Ascending aorta (tissue), 2 donors: Measurements from ENCODE around the gene B3GALT5. TPM values are rescaled to one million over a fixed set of nuclear protein-coding genes. Genes with fewer than 3 reads are reported as not detected.

Experiments
- DNase-seq, 2 donors: peaks; one replicate each; pipeline ENCODE4 v3.0.0-alpha.2; 2019; ENCODE audit warnings: low spot score in 2 of 2
- H3K27ac ChIP-seq, 2 donors: fragments of 200-600 bp; sonication (generic); one replicate each; pipeline ENCODE4 v1.5.1; 2016 to 2017; ENCODE audit warnings: mild to moderate bottlenecking in 1 of 2
- H3K27me3 ChIP-seq: fragments of 200-600 bp; sonication (generic); one replicate; pipeline ENCODE4 v1.5.1; 2017
- H3K36me3 ChIP-seq, 2 donors: fragments of 200-600 bp; sonication (generic); one replicate each; pipeline ENCODE4 v1.5.1; 2016
- H3K4me1 ChIP-seq, 2 donors: fragments of 200-600 bp; sonication (generic); one replicate each; pipeline ENCODE4 v1.5.1; 2016 to 2017; ENCODE audit warnings: mild to moderate bottlenecking in 1 of 2
- H3K4me3 ChIP-seq, 2 donors: fragments of 200-600 bp; sonication (generic); one replicate each; pipeline ENCODE4 v1.5.1; 2016 to 2017; ENCODE audit warnings: mild to moderate bottlenecking in 1 of 2
- H3K9me3 ChIP-seq, 2 donors: fragments of 200-600 bp; sonication (generic); one replicate each; pipeline ENCODE4 v1.5.1; 2016
- intact Hi-C: fragments of 100-400 bp; cut with DNase I; formaldehyde crosslinking; loops from one replicate; pipeline ENCODE4 v1.15.1; 2023
- total RNA-seq: library from RNA; depleted of rRNA; stranded (reverse); fragments of >200 nt; gene quantifications from one replicate; pipeline ENCODE4 v1.1.0, GENCODE V29; 2016
- TF ChIP-seq, protein P1 (sequence below), 3 experiments: fragments of 200-600 bp in 2 of 3; fragments of 450-650 bp in 1 of 3; sonication (generic) in 2 of 3; IDR thresholded peaks; one replicate each; pipeline ENCODE4 v1.5.1; 2016 to 2019; ENCODE audit warnings: antibody characterized with exemption in 3 of 3, mild to moderate bottlenecking in 1 of 3, moderate library complexity in 1 of 3

Gene B3GALT5
- total RNA-seq, 1 donor from 2014 or later: not detected

DNA sequence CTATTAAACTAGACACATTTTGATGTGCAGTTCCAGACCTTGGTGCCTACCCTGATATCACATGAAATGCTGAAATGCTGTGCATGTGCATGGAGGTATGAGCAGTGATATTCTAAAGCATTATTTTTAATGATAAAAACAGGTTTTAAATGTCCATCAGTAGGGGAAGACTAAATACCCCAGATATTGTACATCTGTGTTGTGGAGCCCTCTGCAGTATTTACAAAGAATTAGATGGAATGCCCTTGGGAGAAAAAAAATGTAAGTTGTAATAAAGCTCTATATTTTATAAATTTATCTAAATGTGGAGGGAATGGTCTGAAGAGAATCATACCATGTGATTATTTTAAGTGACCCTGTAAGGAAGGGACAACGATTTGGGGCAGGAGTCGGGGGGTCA, 93.1 kb downstream of the B3GALT5 start:
- Histone ChIP-seq H3K27ac (no peak overlapping the region), H3K9me3 (no peaks in the 10 kb centered on the region), H3K27me3 (no peaks in the 10 kb centered on the region), H3K4me1 (no peaks in the 10 kb centered on the region), H3K4me3 (no peak overlapping the region), H3K36me3 (no peaks in the 10 kb centered on the region)
- intact Hi-C loops: no loop called here
- TF ChIP-seq, protein P1, sequence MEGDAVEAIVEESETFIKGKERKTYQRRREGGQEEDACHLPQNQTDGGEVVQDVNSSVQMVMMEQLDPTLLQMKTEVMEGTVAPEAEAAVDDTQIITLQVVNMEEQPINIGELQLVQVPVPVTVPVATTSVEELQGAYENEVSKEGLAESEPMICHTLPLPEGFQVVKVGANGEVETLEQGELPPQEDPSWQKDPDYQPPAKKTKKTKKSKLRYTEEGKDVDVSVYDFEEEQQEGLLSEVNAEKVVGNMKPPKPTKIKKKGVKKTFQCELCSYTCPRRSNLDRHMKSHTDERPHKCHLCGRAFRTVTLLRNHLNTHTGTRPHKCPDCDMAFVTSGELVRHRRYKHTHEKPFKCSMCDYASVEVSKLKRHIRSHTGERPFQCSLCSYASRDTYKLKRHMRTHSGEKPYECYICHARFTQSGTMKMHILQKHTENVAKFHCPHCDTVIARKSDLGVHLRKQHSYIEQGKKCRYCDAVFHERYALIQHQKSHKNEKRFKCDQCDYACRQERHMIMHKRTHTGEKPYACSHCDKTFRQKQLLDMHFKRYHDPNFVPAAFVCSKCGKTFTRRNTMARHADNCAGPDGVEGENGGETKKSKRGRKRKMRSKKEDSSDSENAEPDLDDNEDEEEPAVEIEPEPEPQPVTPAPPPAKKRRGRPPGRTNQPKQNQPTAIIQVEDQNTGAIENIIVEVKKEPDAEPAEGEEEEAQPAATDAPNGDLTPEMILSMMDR (IDR thresholded peaks at IDR 0.05): no peak
- DNase-seq: no peak

DNA sequence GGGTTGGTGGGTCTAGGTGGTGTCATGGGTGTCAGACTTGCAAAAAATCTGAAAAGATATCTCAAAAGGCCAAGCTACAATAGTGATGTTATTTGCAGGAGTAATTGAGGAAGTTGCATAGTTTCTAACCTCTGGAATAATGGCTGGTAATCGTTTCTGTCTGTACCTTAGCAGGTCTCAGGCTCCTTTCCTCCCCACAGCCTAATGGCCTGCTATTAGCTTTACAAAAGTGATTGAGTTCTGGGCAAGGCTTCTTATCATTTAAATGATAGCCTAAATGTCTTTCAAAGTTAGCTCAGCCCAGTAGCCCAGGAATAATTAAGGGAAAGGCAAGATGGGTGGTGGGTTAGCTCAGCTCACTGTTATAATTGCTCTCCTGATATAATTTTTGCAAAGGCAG, 94.6 kb downstream of the B3GALT5 start:
- Histone ChIP-seq H3K27me3 (no peaks in the 10 kb centered on the region), H3K4me3 (no peak overlapping the region), H3K4me1 (no peaks in the 10 kb centered on the region), H3K27ac (no peak overlapping the region), H3K9me3 (no peaks in the 10 kb centered on the region), H3K36me3 (no peaks in the 10 kb centered on the region)
- DNase-seq: no peak
- TF ChIP-seq, protein P1 (IDR thresholded peaks at IDR 0.05): no peak
- intact Hi-C loops: no loop called here

DNA sequence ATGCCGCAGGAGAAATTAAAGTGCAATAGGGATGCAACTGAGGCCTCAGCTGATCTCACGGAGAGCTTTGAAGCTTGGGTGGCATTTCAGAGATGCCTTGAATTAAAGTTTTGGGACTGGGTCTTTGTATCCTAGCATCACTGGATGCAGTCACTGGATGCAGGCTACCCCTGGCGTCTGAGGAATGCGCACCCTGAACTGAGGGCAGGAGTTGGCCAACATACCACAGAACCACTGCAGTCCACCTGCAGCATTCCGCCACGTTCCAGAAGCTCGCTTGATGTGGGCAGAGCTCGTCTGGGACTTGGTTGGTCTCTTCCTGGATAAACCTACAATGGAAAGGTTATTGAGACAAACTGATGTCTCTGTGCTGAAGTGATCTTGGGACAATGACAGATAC, 98.1 kb downstream of the B3GALT5 start:
- intact Hi-C loops: no loop called here
- H3K36me3 ChIP-seq: no peaks in the 10 kb centered on the region

DNA sequence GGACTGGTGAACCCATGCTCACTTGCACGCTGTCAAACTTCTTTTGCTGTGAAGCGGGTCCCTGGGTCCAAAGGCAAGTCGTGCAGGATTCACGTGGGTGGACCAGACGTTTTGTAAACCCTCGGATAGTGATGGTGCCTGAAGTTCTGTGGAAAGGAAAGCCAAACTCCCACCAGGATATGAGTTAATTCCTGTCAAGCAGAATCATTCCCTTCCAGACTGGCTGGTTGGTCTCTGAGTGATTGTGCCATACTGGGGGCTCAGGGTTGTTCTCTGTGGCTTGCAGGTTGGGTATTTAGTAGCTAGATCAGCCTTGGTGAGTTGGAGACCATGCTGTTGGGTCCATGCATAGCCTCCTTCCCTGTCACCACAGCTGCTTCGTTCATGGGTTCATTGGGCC, 99.5 kb downstream of the B3GALT5 start:
- Histone ChIP-seq H3K27me3 (no peaks in the 10 kb centered on the region), H3K9me3 (no peaks in the 10 kb centered on the region), H3K4me3 (no peak overlapping the region), H3K36me3 (no peaks in the 10 kb centered on the region), H3K27ac (no peak overlapping the region), H3K4me1 (no peaks in the 10 kb centered on the region)
- TF ChIP-seq, protein P1 (IDR thresholded peaks at IDR 0.05): no peak
- DNase-seq: no peak
- intact Hi-C loops: no loop called here

More for the DNA sequence above, 98.1 kb downstream of the B3GALT5 start:
- Histone ChIP-seq H3K4me1 (no peaks in the 10 kb centered on the region), H3K9me3 (no peaks in the 10 kb centered on the region), H3K27ac (no peak overlapping the region), H3K27me3 (no peaks in the 10 kb centered on the region), H3K4me3 (no peak overlapping the region)
- DNase-seq: no peak
- TF ChIP-seq, protein P1 (IDR thresholded peaks at IDR 0.05): no peak

DNA sequence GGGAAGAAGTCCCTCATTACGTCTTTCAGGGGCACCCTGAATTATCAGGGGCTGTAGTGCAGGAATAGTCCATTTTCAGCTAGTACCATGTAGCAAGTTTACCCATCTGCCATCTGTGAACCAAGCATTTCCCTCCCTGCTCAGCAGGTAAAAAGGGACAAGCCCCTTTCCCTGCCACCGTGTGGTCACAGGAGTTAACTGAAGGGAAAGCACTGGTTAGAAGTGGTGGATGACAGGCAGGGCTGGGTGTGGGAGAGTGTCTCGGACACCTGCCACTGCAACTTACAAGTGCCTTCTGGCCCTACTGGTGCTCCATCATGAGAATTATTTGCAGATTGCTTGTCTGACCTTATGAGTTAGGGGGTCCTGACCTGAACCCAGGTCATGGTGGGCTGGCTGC, 100.2 kb downstream of the B3GALT5 start:
- no peaks in the 10 kb centered on the region for H3K4me1 ChIP-seq
- H3K27me3 ChIP-seq: no peaks in the 10 kb centered on the region
- TF ChIP-seq, protein P1 (IDR thresholded peaks at IDR 0.05): no peak
- intact Hi-C loops: no loop called here
- H3K9me3 ChIP-seq: no peaks in the 10 kb centered on the region
- DNase-seq: no peak
- H3K36me3 ChIP-seq: no peaks in the 10 kb centered on the region
- no peak overlapping the region for H3K4me3 ChIP-seq
- no peak overlapping the region for H3K27ac ChIP-seq

DNA sequence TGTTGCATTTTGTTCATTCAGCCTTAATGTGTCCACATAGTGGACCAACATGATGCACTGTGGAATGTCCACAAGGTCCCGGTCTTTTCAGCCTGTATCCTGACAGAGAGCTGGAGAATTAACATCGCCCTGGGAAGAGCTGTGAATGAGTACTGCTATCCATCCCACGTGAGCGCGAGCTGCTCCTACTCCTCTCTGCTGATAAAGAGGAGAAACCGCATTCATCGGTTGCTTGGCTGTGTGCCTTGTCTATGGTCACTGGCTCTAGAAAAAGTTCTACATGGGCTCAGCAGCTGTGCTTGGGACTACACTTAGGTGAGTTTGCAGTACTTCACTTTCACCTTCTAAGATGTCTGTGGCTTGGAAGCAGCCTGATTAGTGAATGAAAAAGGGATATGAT, 101.2 kb downstream of the B3GALT5 start:
- intact Hi-C loops: no loop called here
- DNase-seq: no peak

More for the DNA sequence above, 101.2 kb downstream of the B3GALT5 start:
- Histone ChIP-seq H3K4me1 (no peaks in the 10 kb centered on the region), H3K27me3 (no peaks in the 10 kb centered on the region), H3K36me3 (no peaks in the 10 kb centered on the region), H3K27ac (no peak overlapping the region), H3K4me3 (no peak overlapping the region), H3K9me3 (no peaks in the 10 kb centered on the region)
- TF ChIP-seq, protein P1 (IDR thresholded peaks at IDR 0.05): no peak
